H7 (cell line): ENCODE data around the gene PCK2. TPM values are rescaled to one million over a fixed set of nuclear protein-coding genes. Genes with fewer than 3 reads are reported as not detected.

Experiments
- DNase-seq: peaks from one replicate; pipeline ENCODE4 v3.0.0; 2012
- H3K27me3 ChIP-seq: 2 replicates; pipeline ENCODE4 v1.6.0; 2011; ENCODE audit warnings: mild to moderate bottlenecking, low read length; ENCODE audit not compliant: control insufficient read depth, insufficient read depth
- H3K36me3 ChIP-seq: replicated peaks from 2 replicates; pipeline ENCODE4 v1.5.1; 2011; ENCODE audit warnings: low read length; ENCODE audit not compliant: control insufficient read depth, insufficient read depth
- H3K4me3 ChIP-seq: 2 replicates; pipeline ENCODE4 v1.5.1; 2011; ENCODE audit warnings: low read depth, mild to moderate bottlenecking, control low read depth, low read length, moderate library complexity; ENCODE audit not compliant: insufficient read depth
- total RNA-seq: library from RNA; depleted of rRNA; stranded (reverse); fragments of >200 nt; shearing (Covaris generic); gene quantifications from 2 replicates; pipeline ENCODE4 v1.2.3, GENCODE V29; 2014

PCK2 gene
- total RNA-seq, 1 experiment from 2014 or later = 80.1 TPM

GRCh38 chr14:24092505-24093206 is 1.5 kb upstream of the PCK2 start:
- H3K4me3 ChIP-seq = no peak overlapping the region
- peaks cover 11% of the 10 kb centered on the region for H3K36me3 ChIP-seq
- no peak for DNase-seq
- H3K27me3 ChIP-seq = no peaks in the 10 kb centered on the region; the same call in 1 of the 2 replicates

DNA sequence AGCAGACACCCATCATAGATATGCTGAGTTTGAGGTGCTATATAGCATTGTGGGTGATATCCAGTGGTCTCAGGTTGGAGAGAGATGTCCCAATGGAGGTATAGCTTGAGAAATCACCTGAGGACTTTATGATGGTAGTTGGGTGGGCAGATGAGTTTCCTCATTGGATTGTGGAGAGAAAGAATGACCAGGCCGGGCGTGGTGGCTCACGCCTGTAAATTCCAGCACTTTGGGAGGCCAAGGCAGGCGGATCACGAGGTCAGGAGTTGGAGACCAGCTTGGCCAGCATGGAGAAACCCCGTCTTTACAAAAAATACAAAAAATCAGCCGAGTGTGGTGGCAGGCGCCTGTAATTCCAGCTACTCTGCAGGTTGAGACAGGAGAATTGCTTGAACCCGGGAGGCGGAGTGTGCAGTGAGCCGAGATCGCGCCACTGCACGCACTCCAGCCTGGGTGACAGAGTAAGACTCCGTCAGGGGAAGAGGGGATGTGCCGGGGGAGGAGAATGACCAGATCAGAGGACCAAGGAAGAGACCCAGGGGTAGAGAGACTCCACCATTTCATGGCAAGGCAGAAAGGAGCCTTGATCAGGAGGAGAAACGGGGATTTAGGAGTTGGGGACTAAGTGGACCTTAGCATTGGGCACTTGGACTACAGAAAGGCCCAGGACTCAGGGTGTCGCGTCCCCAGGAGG is 757 bp upstream of the PCK2 start:
- no peak for DNase-seq
- H3K36me3 ChIP-seq = peaks cover 16% of the 10 kb centered on the region
- peak overlapping the region; percentile 22 for H3K4me3 ChIP-seq
- H3K27me3 ChIP-seq = no peaks in the 10 kb centered on the region; the same call in 1 of the 2 replicates

GRCh38 chr14:24094841-24095270 is 745 bp downstream of the PCK2 start:
- peak overlapping the region; percentile 94 for H3K4me3 ChIP-seq
- DNase-seq = no peak
- H3K27me3 ChIP-seq = no peaks in the 10 kb centered on the region; the same call in 1 of the 2 replicates
- peaks cover 31% of the 10 kb centered on the region for H3K36me3 ChIP-seq

- Histone ChIP-seq H3K36me3 (peaks cover 37% of the 10 kb centered on the region), H3K27me3 (no peaks in the 10 kb centered on the region; the same call in 1 of the 2 replicates), H3K4me3 (peak overlapping the region; percentile 94)
- peak; percentile 91 for DNase-seq
Measured at GRCh38 chr14:24095271-24096068, 1.4 kb downstream of the PCK2 start.

DNA sequence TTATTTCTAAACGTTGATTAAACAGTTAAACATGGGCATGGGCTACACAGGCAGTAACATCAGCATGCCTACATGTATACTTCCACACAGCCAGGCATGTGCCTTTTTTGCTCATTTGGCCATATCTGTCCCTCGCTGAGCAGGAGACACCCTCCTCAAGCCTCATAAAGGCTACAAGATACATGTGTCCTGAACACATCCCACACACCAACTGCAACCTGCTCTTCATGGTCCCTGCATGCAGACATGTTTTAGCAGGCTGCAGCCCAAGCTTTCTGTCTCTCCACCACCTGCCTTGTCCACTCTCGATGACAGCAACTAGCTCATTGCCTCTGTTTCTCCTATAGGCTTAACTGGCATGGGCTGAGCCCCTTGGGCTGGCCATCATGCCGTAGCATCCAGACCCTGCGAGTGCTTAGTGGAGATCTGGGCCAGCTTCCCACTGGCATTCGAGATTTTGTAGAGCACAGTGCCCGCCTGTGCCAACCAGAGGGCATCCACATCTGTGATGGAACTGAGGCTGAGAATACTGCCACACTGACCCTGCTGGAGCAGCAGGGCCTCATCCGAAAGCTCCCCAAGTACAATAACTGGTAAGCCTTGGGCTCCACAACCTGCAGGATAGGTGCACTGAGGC is 2.6 kb downstream of the PCK2 start:
- peaks cover 46% of the 10 kb centered on the region for H3K36me3 ChIP-seq
- no peak overlapping the region for H3K4me3 ChIP-seq
- H3K27me3 ChIP-seq = no peaks in the 10 kb centered on the region; the same call in 1 of the 2 replicates
- DNase-seq = no peak

- no peak for DNase-seq
- Histone ChIP-seq H3K27me3 (no peaks in the 10 kb centered on the region; the same call in 1 of the 2 replicates), H3K36me3 (peaks cover 56% of the 10 kb centered on the region)
Measured at GRCh38 chr14:24098229-24098926, 4.3 kb downstream of the PCK2 start.

GRCh38 chr14:24098927-24099813 is 5.1 kb downstream of the PCK2 start:
- peaks cover 63% of the 10 kb centered on the region for H3K36me3 ChIP-seq
- no peak overlapping the region for H3K4me3 ChIP-seq
- no peak for DNase-seq
- H3K27me3 ChIP-seq = no peaks in the 10 kb centered on the region; the same call in 1 of the 2 replicates

More at GRCh38 chr14:24098229-24098926, 4.3 kb downstream of the PCK2 start:
- no peak overlapping the region for H3K4me3 ChIP-seq

DNA sequence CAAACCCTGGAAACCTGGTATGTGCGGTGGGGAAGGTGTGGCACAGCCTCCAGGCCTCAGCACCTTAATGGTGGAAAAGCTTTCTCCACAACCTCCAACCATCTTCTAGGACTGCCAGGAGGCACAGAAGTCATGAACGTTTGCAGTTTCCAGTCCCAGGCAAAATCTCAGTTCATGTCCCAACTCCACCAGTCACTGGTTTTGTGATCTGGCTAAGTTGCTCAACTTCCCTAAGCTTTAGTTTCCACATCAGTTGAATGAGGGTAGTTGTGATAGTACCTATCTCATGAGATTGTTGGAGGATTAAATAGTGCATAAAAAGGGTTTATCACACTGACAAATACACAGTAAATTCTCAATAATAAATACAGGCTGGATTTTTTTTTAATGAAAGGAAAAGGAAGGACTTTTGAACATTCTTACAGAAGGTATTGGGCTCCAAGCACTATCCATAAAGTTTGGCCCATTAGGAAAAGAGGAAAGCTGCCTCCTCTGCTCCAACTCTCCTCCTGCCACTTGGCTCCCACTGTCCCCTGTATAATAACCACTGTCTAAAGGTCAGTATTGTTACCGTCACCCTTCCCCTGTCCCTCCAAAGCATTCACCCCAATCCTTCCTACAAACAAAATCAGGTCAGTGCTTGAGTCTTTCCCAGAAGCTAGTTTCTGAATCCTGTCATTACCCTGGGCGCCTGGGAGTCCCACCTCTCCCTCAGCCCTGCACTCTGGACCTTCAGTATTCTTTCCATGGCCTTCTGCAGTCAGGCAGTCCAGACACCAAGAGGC is 6.3 kb downstream of the PCK2 start:
- Histone ChIP-seq H3K4me3 (no peak overlapping the region), H3K36me3 (peaks cover 65% of the 10 kb centered on the region), H3K27me3 (no peaks in the 10 kb centered on the region; the same call in 1 of the 2 replicates)
- DNase-seq = no peak

DNA sequence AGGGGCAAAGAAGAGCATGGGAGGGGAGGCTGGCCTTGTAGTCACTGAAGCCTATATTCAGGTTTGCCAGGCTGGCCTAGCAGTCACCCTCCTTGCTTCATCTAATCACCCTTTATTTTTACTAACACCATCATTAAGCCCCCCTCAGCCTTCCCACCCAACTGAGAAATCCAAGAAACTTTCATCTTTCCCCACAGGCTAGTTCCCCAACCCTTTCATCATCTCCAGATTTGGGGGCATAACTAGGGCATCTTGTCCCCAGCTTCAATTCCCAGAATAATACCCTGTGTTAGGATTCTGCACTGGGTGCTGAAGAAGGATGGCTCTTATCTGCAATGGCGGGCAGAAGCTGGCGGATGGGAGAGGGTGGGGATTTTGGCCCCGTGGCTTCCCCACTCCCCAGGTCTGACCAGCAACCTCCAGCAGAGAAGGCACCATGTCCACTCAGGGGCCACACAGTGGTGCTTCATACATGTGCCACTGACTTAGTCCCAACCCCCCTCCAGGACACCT is 6.9 kb downstream of the PCK2 start:
- DNase-seq = no peak
- H3K36me3 ChIP-seq = peaks cover 61% of the 10 kb centered on the region
- no peak overlapping the region for H3K4me3 ChIP-seq
- no peaks in the 10 kb centered on the region for H3K27me3 ChIP-seq

DNA sequence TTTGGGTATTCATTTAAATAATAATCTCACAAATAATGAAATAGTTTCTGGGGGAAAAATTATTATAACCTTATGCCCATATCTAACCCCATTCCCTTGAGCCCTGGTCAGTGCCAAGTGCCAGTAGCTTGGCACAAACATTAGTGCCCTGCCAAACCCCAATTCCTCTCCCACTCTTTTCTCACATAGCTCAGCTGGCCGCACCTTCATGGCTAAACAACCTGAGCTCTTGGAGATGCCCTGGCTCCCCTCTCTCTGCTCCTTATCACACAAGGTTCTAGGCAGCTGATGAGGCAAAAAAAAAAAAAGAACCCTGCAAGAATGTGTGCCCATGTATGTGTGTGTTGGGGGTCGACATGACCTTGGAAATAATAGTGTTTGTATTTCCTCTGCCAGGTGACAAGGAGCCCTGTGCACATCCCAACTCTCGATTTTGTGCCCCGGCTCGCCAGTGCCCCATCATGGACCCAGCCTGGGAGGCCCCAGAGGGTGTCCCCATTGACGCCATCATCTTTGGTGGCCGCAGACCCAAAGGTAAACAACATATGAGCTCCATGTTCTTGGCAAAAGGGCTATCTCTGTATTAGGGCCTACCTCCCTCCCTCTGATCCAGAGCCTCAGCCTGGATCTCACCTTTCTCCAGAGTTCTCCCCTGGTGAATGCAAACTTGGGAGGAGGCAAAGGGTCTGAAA is 8.4 kb downstream of the PCK2 start:
- H3K4me3 ChIP-seq = no peak overlapping the region
- peaks cover 55% of the 10 kb centered on the region for H3K36me3 ChIP-seq
- no peaks in the 10 kb centered on the region for H3K27me3 ChIP-seq
- DNase-seq = no peak

DNA sequence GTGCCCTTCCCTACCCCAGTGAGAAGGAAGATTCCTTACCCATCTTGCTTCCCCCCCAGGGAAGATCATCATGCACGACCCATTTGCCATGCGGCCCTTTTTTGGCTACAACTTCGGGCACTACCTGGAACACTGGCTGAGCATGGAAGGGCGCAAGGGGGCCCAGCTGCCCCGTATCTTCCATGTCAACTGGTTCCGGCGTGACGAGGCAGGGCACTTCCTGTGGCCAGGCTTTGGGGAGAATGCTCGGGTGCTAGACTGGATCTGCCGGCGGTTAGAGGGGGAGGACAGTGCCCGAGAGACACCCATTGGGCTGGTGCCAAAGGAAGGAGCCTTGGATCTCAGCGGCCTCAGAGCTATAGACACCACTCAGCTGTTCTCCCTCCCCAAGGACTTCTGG is 9.3 kb downstream of the PCK2 start:
- no peak for DNase-seq
- H3K36me3 ChIP-seq = peaks cover 49% of the 10 kb centered on the region
- H3K4me3 ChIP-seq = no peak overlapping the region
- no peaks in the 10 kb centered on the region for H3K27me3 ChIP-seq
